ENCODE measurements around the gene TMCC1. TPM values are rescaled to one million over a fixed set of nuclear protein-coding genes. Genes with fewer than 3 reads are reported as not detected.

TMCC1 gene
- total and polyA plus RNA-seq, 7 experiments from 2014 or later: 2.6 to 39.4 (median 35.5) TPM

DNA sequence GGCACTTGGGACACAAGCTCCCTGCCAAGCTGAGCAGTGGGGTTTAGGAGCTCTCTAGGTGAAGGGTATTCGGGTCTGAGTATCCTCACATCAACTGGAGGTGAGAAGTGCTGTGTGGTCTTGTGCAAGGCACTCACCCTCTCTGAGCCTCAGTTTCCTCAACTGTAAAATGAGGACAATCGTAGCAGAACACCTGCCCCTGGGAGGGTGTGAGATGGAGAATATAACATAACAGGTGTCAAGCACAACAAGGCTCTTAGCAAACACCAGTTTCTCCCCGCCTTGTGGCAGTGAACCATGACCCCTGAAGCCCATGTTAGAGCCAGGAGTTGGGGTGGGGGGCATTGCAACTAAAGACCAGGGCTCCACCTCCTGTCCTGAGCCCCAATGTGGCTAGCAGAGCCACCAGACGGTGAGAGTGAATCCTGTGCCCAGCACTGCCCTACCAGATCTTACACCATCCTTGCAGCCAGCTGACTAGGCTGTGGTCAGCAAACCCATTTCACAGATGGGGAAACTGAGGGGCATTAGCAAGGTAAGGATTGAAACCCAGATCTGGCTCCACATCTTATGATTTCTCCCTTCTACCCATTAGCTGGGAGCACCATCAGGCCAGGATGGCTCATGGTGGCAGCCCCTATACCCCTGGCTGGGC lies 284.4 kb downstream of the TMCC1 start:
- H3K4me3 Mint-ChIP-seq: peak overlapping the region in 9 of 10 donors; percentile 29 to 77 (median 58)
- H3K4me1 Mint-ChIP-seq: peaks cover 11 to 22% (median 14%) of the 10 kb centered on the region in 7 donors
- H3K36me3 ChIP-seq (ENCODE audit: control insufficient read depth in 2 of 3, insufficient read depth in 3 of 3, low read length in 3 of 3): no peaks in the 10 kb centered on the region
- H3K27ac Mint-ChIP-seq: peak overlapping the region in 6 of 9 donors; percentile 8 to 78 (median 18)
- CTCF ChIA-PET: interaction anchor here (0.5 to 0.6 kb wide), 2 partner anchors 117 to 209 kb away, joined by 3 to 4 read pairs; no protein-coding TSS in a partner anchor
- DNase-seq: no peak
- H3K4me1 ChIP-seq (ENCODE audit: control insufficient read depth in 2 of 2, insufficient read depth in 2 of 2, low read length in 2 of 2): peaks cover 0 to 6% of the 10 kb centered on the region in 2 donors
- H3K9me3 Mint-ChIP-seq: peaks cover 0 to 1% (median 0%) of the 10 kb centered on the region in 11 donors
- POLR2A ChIA-PET: interaction anchor here (0.6 kb wide), 1 partner anchor 174 kb away, joined by 3 read pairs; no protein-coding TSS in a partner anchor
- peaks cover 5 to 45% (median 9%) of the 10 kb centered on the region in 5 donors for H3K27me3 Mint-ChIP-seq
- H3K9me3 ChIP-seq (ENCODE audit: control insufficient read depth in 2 of 3, low read length in 3 of 3): no peaks in the 10 kb centered on the region
- no peak for ATAC-seq
- H3K27ac ChIP-seq (ENCODE audit: low read depth, low read length): no peak overlapping the region
- H3K4me3 ChIP-seq (ENCODE audit: low read length): no peak overlapping the region
- intact Hi-C loops (cut with micrococcal nuclease): loop anchor here (1.0 to 10.0 kb wide), 3 partner anchors 114 to 503 kb away; no protein-coding TSS in a partner anchor
- peaks cover 0 to 4% (median 0%) of the 10 kb centered on the region in 5 donors for H3K36me3 Mint-ChIP-seq
- H3K27me3 ChIP-seq (ENCODE audit: control insufficient read depth in 2 of 2, insufficient read depth in 2 of 2, low read length in 2 of 2): peaks cover 0 to 6% of the 10 kb centered on the region in 2 donors

DNA sequence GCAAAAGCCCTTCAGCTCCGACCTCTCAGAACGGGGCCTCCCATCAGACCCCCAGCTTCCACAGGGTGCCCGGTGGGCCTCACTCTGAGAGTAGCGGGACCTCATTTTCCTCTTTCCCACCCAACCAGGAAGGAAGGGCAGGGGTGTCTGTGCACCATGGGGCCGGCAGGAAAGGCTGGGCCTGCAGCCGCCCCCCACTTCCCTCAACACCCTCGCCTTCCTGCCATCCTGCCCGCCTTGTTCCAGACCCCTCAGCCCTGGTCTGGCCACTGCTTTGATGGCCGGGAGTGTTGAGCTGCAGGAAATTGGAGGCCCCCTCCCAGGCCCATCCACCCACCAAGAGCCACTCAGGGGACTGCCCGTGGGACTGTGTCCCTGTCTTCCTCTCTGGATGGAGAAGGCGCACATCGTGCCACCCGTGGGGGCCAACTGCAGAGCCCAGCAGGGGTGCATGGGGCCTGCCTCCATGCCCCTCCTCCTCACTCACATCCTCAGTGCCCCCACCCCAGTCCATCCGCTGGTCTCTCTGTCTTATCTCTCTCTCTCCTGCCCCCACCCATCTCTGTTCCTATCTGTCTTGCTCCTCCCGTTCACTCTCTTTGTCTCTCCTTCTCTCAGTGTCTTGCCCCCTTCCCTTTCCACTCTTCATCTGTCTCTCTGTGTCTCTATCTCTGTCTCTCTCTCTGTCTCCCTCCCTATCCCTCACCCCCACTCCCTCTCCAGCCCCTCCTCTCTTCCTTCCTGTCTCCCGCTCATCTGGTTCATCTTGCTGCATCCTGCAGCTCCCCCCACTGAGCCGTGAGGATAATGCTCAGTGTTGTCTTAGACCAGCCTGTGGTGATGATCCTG lies 285.2 kb downstream of the TMCC1 start:
- ChIA-PET CTCF (interaction anchor here (0.5 to 0.6 kb wide), 2 partner anchors 116 to 209 kb away, joined by 3 to 4 read pairs; no protein-coding TSS in a partner anchor), POLR2A (no interaction called here)
- Mint-ChIP-seq H3K4me3 (peak overlapping the region in 9 of 10 donors; percentile 29 to 97 (median 58)), H3K9me3 (peaks cover 0 to 1% (median 0%) of the 10 kb centered on the region in 11 donors), H3K4me1 (peaks cover 11 to 25% (median 14%) of the 10 kb centered on the region in 7 donors), H3K27me3 (peaks cover 8 to 52% (median 11%) of the 10 kb centered on the region in 5 donors), H3K36me3 (peaks cover 0 to 4% (median 0%) of the 10 kb centered on the region in 5 donors), H3K27ac (peak overlapping the region in 4 of 9 donors; percentile 12 to 28 (median 20))
- ATAC-seq: no peak
- Histone ChIP-seq H3K27me3 (ENCODE audit: control insufficient read depth in 2 of 2, insufficient read depth in 2 of 2, low read length in 2 of 2) (peaks cover 0 to 6% of the 10 kb centered on the region in 2 donors), H3K9me3 (ENCODE audit: control insufficient read depth in 2 of 3, low read length in 3 of 3) (no peaks in the 10 kb centered on the region), H3K36me3 (ENCODE audit: control insufficient read depth in 2 of 3, insufficient read depth in 3 of 3, low read length in 3 of 3) (no peaks in the 10 kb centered on the region), H3K4me1 (ENCODE audit: control insufficient read depth in 2 of 2, insufficient read depth in 2 of 2, low read length in 2 of 2) (peaks cover 0 to 6% of the 10 kb centered on the region in 2 donors), H3K4me3 (ENCODE audit: low read length) (no peak overlapping the region), H3K27ac (ENCODE audit: low read depth, low read length) (no peak overlapping the region)
- intact Hi-C loops (cut with micrococcal nuclease): loop anchor here (1.0 to 10.0 kb wide), 3 partner anchors 114 to 504 kb away; no protein-coding TSS in a partner anchor
- DNase-seq: no peak

DNA sequence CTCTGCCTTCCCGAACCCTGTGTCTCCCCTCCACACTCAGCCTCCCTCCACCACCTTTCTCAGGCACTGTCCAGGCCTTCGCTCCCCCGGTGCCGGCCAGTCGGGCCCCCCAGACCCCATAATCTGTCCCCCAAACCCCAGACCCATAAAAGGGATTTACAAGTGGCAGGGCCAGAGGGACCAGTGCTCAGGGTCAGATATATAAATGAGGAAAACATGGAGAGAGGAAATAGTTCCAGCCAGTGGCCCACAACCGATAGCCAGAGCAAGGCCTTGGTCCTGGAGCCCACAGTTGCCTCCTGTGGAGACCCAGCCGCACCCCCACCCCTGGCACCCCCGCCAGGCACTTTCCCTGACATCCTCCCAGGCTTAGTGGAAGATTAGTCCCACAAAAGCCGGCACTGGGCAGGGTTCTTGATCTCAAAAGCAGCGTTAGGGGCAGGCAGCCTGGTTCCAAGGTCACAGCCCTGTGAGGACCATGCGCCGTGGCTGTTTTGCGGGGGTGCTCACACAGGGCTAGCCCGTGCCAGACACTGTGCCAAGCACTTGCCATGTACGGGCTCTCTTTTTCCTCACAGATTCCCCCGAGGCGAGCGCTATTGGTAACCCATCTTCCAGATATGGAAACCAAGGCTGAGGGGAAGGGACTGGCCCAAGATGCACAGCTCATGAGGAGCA lies 286.0 kb downstream of the TMCC1 start:
- Histone ChIP-seq H3K36me3 (ENCODE audit: control insufficient read depth in 2 of 3, insufficient read depth in 3 of 3, low read length in 3 of 3) (no peaks in the 10 kb centered on the region), H3K9me3 (ENCODE audit: control insufficient read depth in 2 of 3, low read length in 3 of 3) (no peaks in the 10 kb centered on the region), H3K4me3 (ENCODE audit: low read length) (peak overlapping the region; percentile 35), H3K4me1 (ENCODE audit: control insufficient read depth in 2 of 2, insufficient read depth in 2 of 2, low read length in 2 of 2) (peaks cover 0 to 6% of the 10 kb centered on the region in 2 donors), H3K27ac (ENCODE audit: low read depth, low read length) (no peak overlapping the region), H3K27me3 (ENCODE audit: control insufficient read depth in 2 of 2, insufficient read depth in 2 of 2, low read length in 2 of 2) (peaks cover 0 to 6% of the 10 kb centered on the region in 2 donors)
- DNase-seq (no peak), ATAC-seq (no peak)
- Mint-ChIP-seq H3K27ac (peak overlapping the region in 5 of 9 donors; percentile 11 to 73 (median 25)), H3K4me1 (peaks cover 11 to 25% (median 14%) of the 10 kb centered on the region in 7 donors), H3K4me3 (peak overlapping the region; percentile 81 to 97 (median 84)), H3K9me3 (peaks cover 0 to 1% (median 0%) of the 10 kb centered on the region in 11 donors), H3K27me3 (peaks cover 8 to 59% (median 11%) of the 10 kb centered on the region in 5 donors), H3K36me3 (peaks cover 0 to 4% (median 0%) of the 10 kb centered on the region in 5 donors)
- intact Hi-C loops (cut with micrococcal nuclease): loop anchor here (1.0 to 10.0 kb wide), 4 partner anchors 19 to 505 kb away; no protein-coding TSS in a partner anchor
- ChIA-PET CTCF (no interaction called here), POLR2A (interaction anchor here (0.6 kb wide), 2 partner anchors 21 to 286 kb away, joined by 3 to 7 read pairs; no protein-coding TSS in a partner anchor)

DNA sequence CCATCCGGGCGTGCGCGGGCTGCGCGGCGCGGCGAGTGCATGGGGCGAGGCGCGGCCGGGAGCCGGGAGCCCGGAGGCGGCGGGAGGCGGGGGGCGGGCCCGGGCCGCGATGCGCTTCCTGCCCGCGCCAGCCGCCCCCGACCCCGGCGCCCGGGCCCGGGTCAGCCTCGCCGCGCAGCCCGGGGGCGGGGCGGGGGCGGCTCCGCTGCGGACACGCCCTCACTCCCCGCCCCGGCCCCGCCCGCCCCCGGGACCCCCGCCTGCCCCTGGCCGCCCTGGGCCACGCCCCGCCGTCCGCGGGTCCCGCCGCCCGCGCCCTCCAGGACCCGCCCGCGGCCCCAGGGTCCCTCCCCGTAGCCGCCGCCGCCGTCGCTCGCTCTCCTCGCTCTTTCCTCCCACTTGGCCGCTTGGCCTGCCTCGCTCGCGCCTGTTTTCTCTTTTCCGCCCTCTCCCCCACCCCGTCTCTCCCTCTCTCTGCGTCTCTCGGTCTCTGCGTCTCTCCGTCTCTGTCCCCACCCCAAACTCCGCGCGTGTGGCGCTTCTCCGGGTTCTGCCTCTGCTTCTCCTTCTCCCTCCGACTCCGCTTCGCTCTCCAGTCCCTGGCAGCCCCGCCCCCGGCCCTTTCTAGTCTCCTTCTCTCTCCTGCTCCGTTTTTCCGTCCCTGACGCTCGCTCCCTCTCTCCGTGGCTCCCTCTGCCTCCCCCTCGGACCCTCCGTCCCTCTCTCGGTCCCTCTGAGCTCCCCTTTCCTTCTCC lies 286.7 kb downstream of the TMCC1 start, which contains the start of gene PLXND1:
PLXND1 (minus strand) TSS at position 41 of the 755 bp plus-strand sequence; CDS start at position 4, 37 bp downstream.
- H3K36me3 ChIP-seq (ENCODE audit: control insufficient read depth in 2 of 3, insufficient read depth in 3 of 3, low read length in 3 of 3): no peaks in the 10 kb centered on the region
- CTCF ChIA-PET: no interaction called here
- H3K4me3 ChIP-seq (ENCODE audit: low read length): peak within 1 kb of the TSS; percentile 53
- Mint-ChIP-seq H3K9me3 (peaks cover 0 to 1% (median 0%) of the 10 kb centered on the region in 11 donors), H3K36me3 (peaks cover 0 to 4% (median 0%) of the 10 kb centered on the region in 5 donors), H3K4me3 (peak within 1 kb of the TSS; percentile 89 to 98 (median 93)), H3K4me1 (peaks cover 11 to 25% (median 14%) of the 10 kb centered on the region in 7 donors), H3K27ac (peak within 1 kb of the TSS; percentile 35 to 92 (median 84)), H3K27me3 (peaks cover 8 to 64% (median 11%) of the 10 kb centered on the region in 5 donors)
- intact Hi-C loops (cut with micrococcal nuclease): loop anchor here (1.0 to 10.0 kb wide), 4 partner anchors 20 to 505 kb away; partner anchors contain the start of gene TMCC1 (in 1 of the 2)
- H3K4me1 ChIP-seq (ENCODE audit: control insufficient read depth in 2 of 2, insufficient read depth in 2 of 2, low read length in 2 of 2): peaks cover 0 to 6% of the 10 kb centered on the region in 2 donors
- H3K27me3 ChIP-seq (ENCODE audit: control insufficient read depth in 2 of 2, insufficient read depth in 2 of 2, low read length in 2 of 2): peaks cover 0 to 6% of the 10 kb centered on the region in 2 donors
- POLR2A ChIA-PET: interaction anchor here (0.6 to 1.4 kb wide), 3 partner anchors 13 to 287 kb away, joined by 3 to 7 read pairs (median 5); no protein-coding TSS in a partner anchor
- DNase-seq (peak in 5 of 9 donors; percentile 14 to 49 (median 25)), ATAC-seq (peak; percentile 76)
- no peaks in the 10 kb centered on the region for H3K9me3 ChIP-seq (ENCODE audit: control insufficient read depth in 2 of 3, low read length in 3 of 3)
- H3K27ac ChIP-seq (ENCODE audit: low read depth, low read length): peak within 1 kb of the TSS; percentile 51

DNA sequence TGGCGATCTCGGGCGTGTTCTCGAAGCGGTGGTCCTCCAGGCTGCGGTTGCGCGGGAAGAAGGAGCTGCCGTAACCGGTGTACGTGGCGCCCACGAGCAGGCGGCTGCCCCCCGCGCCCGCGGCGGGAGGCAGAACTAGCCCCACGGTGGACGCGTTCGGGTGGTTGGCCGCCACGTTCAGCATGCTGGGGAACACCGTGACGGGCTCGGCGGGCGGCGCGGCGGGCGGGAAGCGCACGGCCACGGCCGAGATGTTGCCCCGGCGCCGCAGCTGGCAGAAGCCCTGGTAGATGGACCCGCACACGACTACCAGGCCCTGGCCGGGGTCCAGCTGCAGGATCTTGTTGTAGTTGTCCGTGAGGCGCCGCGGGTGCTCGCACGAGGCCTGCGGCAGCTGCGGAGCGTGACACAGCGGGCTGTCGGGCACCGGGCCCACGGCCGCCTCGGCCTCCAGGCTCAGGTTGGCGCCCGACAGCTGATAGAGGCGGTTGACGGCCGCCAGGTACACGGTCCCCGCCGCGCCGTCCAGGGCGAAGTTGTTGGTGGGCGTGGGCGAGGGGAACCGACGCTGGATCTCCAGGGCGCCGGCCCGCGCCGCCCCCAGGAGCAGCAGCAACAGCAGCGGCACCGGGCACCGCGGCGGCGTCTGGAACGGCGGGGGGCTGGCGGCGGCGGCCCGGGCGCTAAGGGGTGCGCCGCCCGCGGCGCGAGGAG lies 287.4 kb downstream of the TMCC1 start:
- Mint-ChIP-seq H3K4me3 (peak overlapping the region; percentile 88 to 98 (median 92)), H3K9me3 (peaks cover 0 to 1% (median 0%) of the 10 kb centered on the region in 11 donors), H3K4me1 (peaks cover 11 to 25% (median 14%) of the 10 kb centered on the region in 7 donors), H3K27ac (peak overlapping the region; percentile 35 to 92 (median 84)), H3K36me3 (peaks cover 0 to 4% (median 0%) of the 10 kb centered on the region in 5 donors), H3K27me3 (peaks cover 8 to 65% (median 11%) of the 10 kb centered on the region in 5 donors)
- CTCF ChIA-PET: no interaction called here
- Histone ChIP-seq H3K4me3 (ENCODE audit: low read length) (peak overlapping the region; percentile 53), H3K4me1 (ENCODE audit: control insufficient read depth in 2 of 2, insufficient read depth in 2 of 2, low read length in 2 of 2) (peaks cover 0 to 6% of the 10 kb centered on the region in 2 donors), H3K36me3 (ENCODE audit: control insufficient read depth in 2 of 3, insufficient read depth in 3 of 3, low read length in 3 of 3) (no peaks in the 10 kb centered on the region), H3K9me3 (ENCODE audit: control insufficient read depth in 2 of 3, low read length in 3 of 3) (no peaks in the 10 kb centered on the region), H3K27ac (ENCODE audit: low read depth, low read length) (no peak overlapping the region), H3K27me3 (ENCODE audit: control insufficient read depth in 2 of 2, insufficient read depth in 2 of 2, low read length in 2 of 2) (peaks cover 0 to 6% of the 10 kb centered on the region in 2 donors)
- ATAC-seq (peak; percentile 16), DNase-seq (peak in 5 of 9 donors; percentile 16 to 29 (median 26))
- POLR2A ChIA-PET: interaction anchor here (0.7 to 1.4 kb wide), 5 partner anchors 10 to 29 kb away, joined by 3 to 5 read pairs (median 4); no protein-coding TSS in a partner anchor
- intact Hi-C loops (cut with micrococcal nuclease): loop anchor here (1.0 to 10.0 kb wide), 5 partner anchors 21 to 506 kb away; partner anchors contain the start of genes IFT122 (in 1 of the 2) and TMCC1 (in 1 of the 2)

Measured in naive thymus-derived CD4-positive, alpha-beta T cell (primary cell).